ENCODE measurements around the gene SLC16A6.
"Not testable (repeated sequence)": the region's sequence is repeated elsewhere in the genome, so short reads cannot be mapped to it uniquely, and the experiment has no call there.

The SLC16A6 gene

DNA sequence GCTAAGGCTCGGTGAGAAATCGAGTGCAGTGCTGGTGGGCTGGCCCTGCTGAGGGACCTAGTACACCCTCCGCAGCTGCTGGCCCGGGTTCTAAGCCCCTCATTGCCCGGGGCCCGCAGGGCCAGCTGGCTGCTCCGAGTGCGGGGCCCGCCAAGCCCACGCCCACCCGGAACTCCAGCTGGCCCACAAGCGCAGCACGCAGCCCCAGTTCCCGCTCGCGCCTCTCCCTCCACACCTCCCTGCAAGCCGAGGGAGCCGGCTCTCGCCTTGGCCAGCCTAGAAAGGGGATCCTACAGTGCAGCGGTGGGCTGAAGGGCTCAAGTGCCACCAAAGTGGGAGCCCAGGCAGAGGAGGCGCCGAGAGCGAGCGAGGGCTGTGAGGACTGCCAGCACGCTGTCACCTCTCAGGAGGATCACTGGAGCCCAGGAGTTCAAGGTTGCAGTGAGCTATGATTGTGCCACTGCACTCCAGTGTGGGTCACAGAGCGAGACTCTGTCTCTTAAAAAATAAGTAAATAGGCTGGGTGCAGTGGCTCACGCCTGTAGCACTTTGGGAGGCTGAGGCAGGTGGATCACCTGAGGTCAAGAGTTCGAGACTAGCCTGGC lies 18.2 kb upstream of the SLC16A6 start:
- FAIRE-seq, result not testable (repeated sequence)

- FAIRE-seq, result not testable (repeated sequence)
These were observed 17.6 kb upstream of the SLC16A6 start for GRCh38 chr17:68308486-68308885.

GRCh38 chr17:68307443-68307842 lies 16.5 kb upstream of the SLC16A6 start:
- no peak for FAIRE-seq

DNA sequence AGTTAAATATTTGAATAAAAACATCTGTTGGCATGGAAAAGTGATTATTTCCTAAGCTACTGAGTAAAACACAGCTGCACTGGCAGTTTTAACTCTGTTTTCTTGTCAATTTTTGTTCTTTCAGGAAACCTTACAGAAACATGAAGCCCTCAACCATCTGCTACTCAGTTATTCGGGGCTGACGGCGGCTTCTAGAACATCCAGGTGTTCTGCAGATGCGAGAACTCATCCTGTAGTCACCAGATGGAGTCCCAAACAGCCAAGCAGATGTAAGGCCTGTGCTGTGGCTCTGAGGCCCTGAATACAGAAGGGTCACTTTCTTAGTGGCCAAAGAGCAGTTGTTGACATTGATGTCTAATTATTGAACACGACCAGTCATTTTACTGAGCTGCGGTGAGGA lies 15.9 kb upstream of the SLC16A6 start:
- FAIRE-seq, result no peak

- no peak for FAIRE-seq
These were observed 14.2 kb upstream of the SLC16A6 start for GRCh38 chr17:68305142-68305541.

GRCh38 chr17:68304706-68305105 lies 13.8 kb upstream of the SLC16A6 start:
- no peak for FAIRE-seq

GRCh38 chr17:68302666-68303065 lies 11.7 kb upstream of the SLC16A6 start:
- FAIRE-seq, result no peak

- FAIRE-seq, result no peak
These were observed 11.2 kb upstream of the SLC16A6 start for GRCh38 chr17:68302066-68302564.

GRCh38 chr17:68301438-68301959 lies 10.6 kb upstream of the SLC16A6 start:
- FAIRE-seq, result no peak

DNA sequence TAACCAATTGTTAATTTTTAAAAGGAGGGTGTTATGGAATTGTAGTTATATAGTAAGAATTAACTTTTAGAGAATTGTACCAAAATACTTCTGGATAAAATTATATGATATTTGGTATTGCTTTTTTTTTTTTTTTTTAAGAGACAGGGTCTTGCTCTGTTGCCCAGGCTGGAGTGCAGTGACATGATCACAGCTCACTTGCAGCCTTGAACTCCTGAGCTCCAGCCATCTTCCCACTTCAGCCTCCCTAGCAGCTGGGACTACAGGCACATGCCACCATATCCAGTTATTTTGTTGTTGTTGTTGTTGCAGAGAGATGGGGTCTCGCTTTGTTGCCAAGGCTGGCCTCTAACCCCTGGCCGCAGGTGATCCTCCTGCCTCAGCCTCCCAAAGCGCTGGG lies 8.9 kb upstream of the SLC16A6 start:
- no peak for FAIRE-seq

GRCh38 chr17:68298601-68299000 lies 7.7 kb upstream of the SLC16A6 start:
- no peak for FAIRE-seq

GRCh38 chr17:68297195-68297594 lies 6.3 kb upstream of the SLC16A6 start:
- FAIRE-seq, result no peak

DNA sequence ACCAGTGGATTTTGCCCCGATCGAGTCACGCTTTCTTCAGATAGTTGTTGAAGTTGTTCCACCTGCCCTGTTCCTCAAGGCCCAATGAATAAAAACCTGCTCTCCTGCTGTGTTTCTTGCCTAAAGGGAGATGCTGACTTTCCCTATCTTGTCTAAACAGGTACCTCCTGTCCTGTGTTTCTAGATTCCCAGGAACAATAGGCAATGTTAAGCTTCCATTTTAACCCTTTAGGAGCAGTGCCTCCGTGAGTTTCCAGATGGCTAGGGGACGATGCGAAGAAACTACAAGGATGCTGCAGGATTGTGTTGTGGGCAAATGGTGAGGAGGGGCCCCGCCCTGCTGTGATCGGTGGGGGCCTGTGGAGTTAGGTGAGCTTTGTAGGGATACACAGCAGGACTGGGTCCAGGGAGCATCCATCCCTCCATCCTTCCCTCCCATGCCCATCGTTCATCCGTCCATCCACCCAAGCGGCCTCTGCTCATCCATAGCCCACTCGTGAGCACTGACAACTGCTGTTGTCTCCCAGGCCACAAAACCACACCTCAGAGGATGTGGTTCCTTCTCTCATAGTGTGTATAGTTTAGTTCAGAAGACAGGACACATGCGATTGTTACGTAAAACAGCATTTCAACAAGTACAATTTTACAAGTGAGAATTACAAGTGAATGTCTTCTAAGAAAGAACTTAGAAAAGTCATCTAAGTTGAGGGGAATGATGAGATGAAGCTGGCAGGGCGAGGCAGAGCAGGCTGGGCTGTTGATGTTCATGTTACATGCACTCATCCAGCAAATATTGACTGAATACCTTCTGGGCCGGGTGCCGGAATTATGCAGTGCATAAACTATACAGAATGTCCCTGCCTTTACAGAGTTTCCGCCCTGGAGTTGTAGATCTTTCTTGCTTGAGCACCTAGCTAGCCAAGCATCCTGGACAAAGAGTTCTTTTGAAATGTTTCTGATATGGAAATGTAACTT lies 5.6 kb upstream of the SLC16A6 start:
- FAIRE-seq, result no peak

GRCh38 chr17:68295086-68295485 lies 4.2 kb upstream of the SLC16A6 start:
- FAIRE-seq, result no peak

DNA sequence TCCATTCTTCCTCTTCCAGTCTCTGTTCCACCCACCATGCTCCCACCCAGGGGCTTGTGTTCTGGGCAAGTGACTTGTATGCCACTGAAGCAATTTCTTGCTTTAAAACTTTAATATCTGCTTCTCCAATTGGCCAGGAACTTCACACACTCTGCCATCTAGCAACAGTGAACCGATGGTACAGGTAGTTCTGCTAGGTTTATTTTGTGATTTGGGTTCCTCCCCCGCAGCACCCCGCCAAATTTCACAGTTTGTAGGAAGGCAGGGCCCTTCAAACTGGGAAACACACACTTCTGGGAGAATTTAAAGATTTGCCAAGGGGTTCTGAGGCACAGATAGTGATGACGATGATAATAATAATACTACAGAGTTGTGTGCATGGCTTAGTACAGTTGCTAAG lies 3.7 kb upstream of the SLC16A6 start:
- no peak for FAIRE-seq

GRCh38 chr17:68294196-68294555 lies 3.2 kb upstream of the SLC16A6 start:
- no peak for FAIRE-seq

GRCh38 chr17:68293490-68294195 lies 2.7 kb upstream of the SLC16A6 start:
- no peak for FAIRE-seq

- no peak for FAIRE-seq
These were observed 1.7 kb upstream of the SLC16A6 start for GRCh38 chr17:68292689-68293040.

DNA sequence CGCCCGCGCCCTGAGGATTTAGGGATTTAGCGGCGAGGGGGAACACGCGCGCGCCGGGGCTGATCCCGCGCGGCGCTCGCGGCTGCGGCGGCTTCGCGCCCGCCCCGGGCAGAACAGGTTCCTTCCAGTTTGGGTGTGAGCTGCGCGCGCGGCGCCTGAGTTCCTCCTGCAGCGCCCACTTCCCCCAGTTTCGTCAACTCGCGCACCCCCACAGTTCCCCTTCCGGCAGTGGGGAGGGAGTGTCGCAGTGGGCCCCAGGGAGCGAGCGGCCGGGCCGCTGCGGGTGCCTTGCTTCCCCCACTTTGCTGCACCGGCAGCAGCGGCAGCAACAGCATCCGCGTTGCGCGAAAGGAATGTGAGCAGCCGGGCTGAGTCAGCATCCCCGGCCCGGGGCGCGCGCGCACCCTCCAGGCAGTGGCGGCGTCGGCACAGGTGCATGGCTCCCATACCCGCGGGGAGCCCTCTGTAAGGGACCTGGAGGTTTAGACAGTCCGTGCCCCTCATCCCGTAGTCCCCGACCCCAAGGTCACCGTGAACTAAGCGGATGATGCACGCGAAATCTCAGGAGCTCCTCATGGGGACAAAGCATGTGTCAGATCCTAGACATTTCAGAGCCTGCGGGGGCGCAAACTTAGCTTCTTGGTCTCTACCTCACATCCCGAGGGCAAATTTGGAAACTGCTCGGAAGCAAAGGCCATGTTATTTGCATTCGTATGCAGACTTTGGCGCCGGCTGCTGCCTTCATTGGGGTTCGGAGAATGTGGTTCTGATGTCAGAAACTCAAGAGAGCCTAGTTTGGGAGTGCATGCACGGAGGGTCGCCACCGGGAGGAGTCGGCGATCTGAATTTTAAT lies 1.1 kb upstream of the SLC16A6 start:
- no peak for FAIRE-seq

- FAIRE-seq, result no peak
These were observed 516 bp downstream of the SLC16A6 start for GRCh38 chr17:68290268-68290954.

GRCh38 chr17:68289936-68290267 lies 1.0 kb downstream of the SLC16A6 start:
- no peak for FAIRE-seq

DNA sequence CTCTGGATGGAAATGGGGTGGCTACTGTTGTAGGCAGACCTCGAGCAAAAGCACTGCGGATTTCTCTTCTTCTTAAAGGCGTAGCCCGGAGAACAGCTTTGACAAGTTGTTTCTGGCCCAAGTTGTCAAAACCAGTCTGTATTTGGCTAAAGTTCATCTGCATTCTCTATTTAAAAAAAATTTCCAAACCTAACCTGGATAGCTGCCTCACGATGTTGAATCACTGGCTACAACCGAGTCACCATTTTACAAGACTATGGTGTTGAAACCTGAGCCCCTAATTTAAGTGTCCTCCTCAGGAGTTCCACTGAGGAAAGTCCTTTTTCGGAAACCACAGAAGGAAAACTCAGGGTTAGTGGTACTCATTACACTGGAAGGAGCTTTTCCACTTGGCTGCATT lies 1.5 kb downstream of the SLC16A6 start:
- FAIRE-seq, result no peak
